ENCODE measurements around the gene SCG2.

DNA sequence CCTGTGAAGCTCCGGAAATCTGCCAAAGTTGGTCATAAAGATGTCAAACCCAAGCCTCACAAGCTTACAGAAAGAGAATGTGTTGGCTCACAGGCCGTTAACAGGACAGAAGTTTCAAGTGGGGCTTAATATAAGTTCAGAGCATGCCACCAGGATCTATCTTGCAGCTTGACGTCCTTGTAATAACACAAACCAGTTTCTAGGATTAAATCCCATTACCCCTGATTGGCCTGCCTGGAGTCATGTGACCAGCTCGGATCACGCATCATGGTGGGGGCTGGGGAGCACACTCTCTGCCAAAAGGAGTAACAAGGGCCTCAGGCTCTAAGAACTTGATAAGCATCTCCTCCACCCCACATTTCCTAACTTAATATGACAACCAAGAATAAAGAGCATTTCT is 38.9 kb upstream of the SCG2 start:
- TF ChIP-seq, protein P1, sequence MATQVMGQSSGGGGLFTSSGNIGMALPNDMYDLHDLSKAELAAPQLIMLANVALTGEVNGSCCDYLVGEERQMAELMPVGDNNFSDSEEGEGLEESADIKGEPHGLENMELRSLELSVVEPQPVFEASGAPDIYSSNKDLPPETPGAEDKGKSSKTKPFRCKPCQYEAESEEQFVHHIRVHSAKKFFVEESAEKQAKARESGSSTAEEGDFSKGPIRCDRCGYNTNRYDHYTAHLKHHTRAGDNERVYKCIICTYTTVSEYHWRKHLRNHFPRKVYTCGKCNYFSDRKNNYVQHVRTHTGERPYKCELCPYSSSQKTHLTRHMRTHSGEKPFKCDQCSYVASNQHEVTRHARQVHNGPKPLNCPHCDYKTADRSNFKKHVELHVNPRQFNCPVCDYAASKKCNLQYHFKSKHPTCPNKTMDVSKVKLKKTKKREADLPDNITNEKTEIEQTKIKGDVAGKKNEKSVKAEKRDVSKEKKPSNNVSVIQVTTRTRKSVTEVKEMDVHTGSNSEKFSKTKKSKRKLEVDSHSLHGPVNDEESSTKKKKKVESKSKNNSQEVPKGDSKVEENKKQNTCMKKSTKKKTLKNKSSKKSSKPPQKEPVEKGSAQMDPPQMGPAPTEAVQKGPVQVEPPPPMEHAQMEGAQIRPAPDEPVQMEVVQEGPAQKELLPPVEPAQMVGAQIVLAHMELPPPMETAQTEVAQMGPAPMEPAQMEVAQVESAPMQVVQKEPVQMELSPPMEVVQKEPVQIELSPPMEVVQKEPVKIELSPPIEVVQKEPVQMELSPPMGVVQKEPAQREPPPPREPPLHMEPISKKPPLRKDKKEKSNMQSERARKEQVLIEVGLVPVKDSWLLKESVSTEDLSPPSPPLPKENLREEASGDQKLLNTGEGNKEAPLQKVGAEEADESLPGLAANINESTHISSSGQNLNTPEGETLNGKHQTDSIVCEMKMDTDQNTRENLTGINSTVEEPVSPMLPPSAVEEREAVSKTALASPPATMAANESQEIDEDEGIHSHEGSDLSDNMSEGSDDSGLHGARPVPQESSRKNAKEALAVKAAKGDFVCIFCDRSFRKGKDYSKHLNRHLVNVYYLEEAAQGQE (IDR thresholded peaks at IDR 0.05; ENCODE audit: insufficient read depth in 1 of 2, low read depth in 2 of 2, low read length in 2 of 2): no peak
- TF ChIP-seq TAF1 (IDR thresholded peaks at IDR 0.05; ENCODE audit: borderline replicate concordance, insufficient read depth, low read length) (no peak), POLR2AphosphoS5 (IDR thresholded peaks at IDR 0.05; ENCODE audit: low read depth, low read length) (no peak), SIN3A (IDR thresholded peaks at IDR 0.05; ENCODE audit: borderline replicate concordance, insufficient read depth, low read length) (no peak)

Measured in PFSK-1 (cell line).